Loucy (cell line): ENCODE data around the gene GPR26.

Experiments
- H2AFZ ChIP-seq: fragments of 200-600 bp; sonication (generic); 2 replicates; pipeline ENCODE4 v1.6.0; 2016; ENCODE audit warnings: antibody characterized with exemption, mild to moderate bottlenecking, low read length, moderate library complexity
- H3F3A ChIP-seq: fragments of 200-600 bp; 2 replicates; pipeline ENCODE4 v1.6.0; 2016; ENCODE audit warnings: antibody characterized with exemption, low read depth, mild to moderate bottlenecking
- H3K27me3 ChIP-seq: fragments of 200-600 bp; sonication (generic); 2 replicates; pipeline ENCODE4 v1.6.1; 2014; ENCODE audit warnings: low read length, mild to moderate bottlenecking; ENCODE audit not compliant: insufficient read depth, poor library complexity, severe bottlenecking
- H3K36me3 ChIP-seq: fragments of 200-600 bp; sonication (generic); 2 replicates; pipeline ENCODE4 v1.6.1; 2016; ENCODE audit warnings: low read length; ENCODE audit not compliant: insufficient read depth
- H3K4me1 ChIP-seq: fragments of 200-600 bp; sonication (generic); 2 replicates; pipeline ENCODE4 v1.5.1; 2014; ENCODE audit warnings: low read length, mild to moderate bottlenecking; ENCODE audit not compliant: insufficient read depth, poor library complexity, severe bottlenecking
- H3K4me2 ChIP-seq: fragments of 200-600 bp; sonication (generic); 2 replicates; pipeline ENCODE4 v1.6.0; 2014; ENCODE audit warnings: antibody characterized with exemption, low read length, low read depth, mild to moderate bottlenecking; ENCODE audit not compliant: poor library complexity, severe bottlenecking
- H3K4me3 ChIP-seq: fragments of 200-600 bp; sonication (generic); 2 replicates; pipeline ENCODE4 v1.5.1; 2014; ENCODE audit warnings: low read length, mild to moderate bottlenecking, mixed read lengths; ENCODE audit not compliant: poor library complexity, severe bottlenecking
- H3K79me2 ChIP-seq: fragments of 200-600 bp; sonication (generic); 2 replicates; pipeline ENCODE4 v1.6.1; 2014; ENCODE audit warnings: low read length; ENCODE audit not compliant: insufficient read depth
- H3K9ac ChIP-seq: fragments of 200-600 bp; sonication (generic); 2 replicates; pipeline ENCODE4 v1.6.0; 2014; ENCODE audit warnings: mild to moderate bottlenecking, low read depth, low read length, moderate library complexity; ENCODE audit not compliant: poor library complexity, severe bottlenecking
- H3K9me2 ChIP-seq: fragments of 200-600 bp; sonication (generic); replicated peaks from 2 replicates; pipeline ENCODE4 v1.6.1; 2016; ENCODE audit warnings: low read depth, low read length, mixed read lengths
- H3K9me3 ChIP-seq: fragments of 200-600 bp; sonication (generic); 2 replicates; pipeline ENCODE4 v1.6.1; 2014; ENCODE audit warnings: mild to moderate bottlenecking, antibody characterized with exemption, low read length, low read depth; ENCODE audit not compliant: insufficient read depth
- H4K20me1 ChIP-seq: fragments of 200-600 bp; sonication (generic); 2 replicates; pipeline ENCODE4 v1.6.0; 2014; ENCODE audit warnings: antibody characterized with exemption, low read length, mild to moderate bottlenecking; ENCODE audit not compliant: insufficient read depth, poor library complexity, severe bottlenecking
- EZH2phosphoT487 ChIP-seq: fragments of 200-600 bp; IDR thresholded peaks from 2 replicates; pipeline ENCODE4 v1.6.1; 2018; ENCODE audit warnings: antibody characterized with exemption, mild to moderate bottlenecking, moderate library complexity, borderline replicate concordance
- TF ChIP-seq, protein P1 (sequence below): fragments of 200-600 bp; sonication (generic); conservative IDR thresholded peaks from 2 replicates; pipeline ENCODE4 v1.5.1; 2014; ENCODE audit warnings: mild to moderate bottlenecking, antibody characterized with exemption, low read length

GPR26 gene

DNA sequence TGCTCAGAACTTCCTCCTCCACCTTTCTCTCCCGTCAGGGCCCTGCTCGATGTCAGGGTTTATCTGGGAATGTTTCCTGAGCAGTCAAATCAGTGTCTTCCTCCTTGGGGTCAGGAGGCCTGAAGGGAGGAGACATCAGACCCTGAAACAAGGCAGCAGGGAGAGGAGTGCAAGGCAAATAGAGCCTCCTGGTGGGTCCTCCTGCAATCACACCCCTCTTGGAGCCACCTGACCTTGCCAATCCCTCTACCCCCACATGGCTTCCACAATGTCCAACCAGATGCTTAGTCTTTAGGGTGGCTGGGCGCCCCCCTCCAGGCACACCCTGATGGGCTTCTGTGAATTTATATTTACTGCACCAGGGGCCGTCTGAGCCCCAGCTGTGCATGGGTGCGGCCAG, 12.2 kb downstream of the GPR26 start:
- Histone ChIP-seq H3K9me2 (no peaks in the 10 kb centered on the region), H3K9me3 (peaks cover 4% of the 10 kb centered on the region; the same call in 1 of the 2 replicates), H3K36me3 (no peaks in the 10 kb centered on the region), H3K4me1 (no peaks in the 10 kb centered on the region), H4K20me1 (no peaks in the 10 kb centered on the region), H3K4me2 (no peak overlapping the region), H3K79me2 (no peaks in the 10 kb centered on the region), H3K27me3 (no peaks in the 10 kb centered on the region), H3K4me3 (no peak overlapping the region), H3F3A (no peaks in the 10 kb centered on the region), H2AFZ (no peak overlapping the region), H3K9ac (no peak overlapping the region)
- TF ChIP-seq, protein P1, sequence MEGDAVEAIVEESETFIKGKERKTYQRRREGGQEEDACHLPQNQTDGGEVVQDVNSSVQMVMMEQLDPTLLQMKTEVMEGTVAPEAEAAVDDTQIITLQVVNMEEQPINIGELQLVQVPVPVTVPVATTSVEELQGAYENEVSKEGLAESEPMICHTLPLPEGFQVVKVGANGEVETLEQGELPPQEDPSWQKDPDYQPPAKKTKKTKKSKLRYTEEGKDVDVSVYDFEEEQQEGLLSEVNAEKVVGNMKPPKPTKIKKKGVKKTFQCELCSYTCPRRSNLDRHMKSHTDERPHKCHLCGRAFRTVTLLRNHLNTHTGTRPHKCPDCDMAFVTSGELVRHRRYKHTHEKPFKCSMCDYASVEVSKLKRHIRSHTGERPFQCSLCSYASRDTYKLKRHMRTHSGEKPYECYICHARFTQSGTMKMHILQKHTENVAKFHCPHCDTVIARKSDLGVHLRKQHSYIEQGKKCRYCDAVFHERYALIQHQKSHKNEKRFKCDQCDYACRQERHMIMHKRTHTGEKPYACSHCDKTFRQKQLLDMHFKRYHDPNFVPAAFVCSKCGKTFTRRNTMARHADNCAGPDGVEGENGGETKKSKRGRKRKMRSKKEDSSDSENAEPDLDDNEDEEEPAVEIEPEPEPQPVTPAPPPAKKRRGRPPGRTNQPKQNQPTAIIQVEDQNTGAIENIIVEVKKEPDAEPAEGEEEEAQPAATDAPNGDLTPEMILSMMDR = no peak
- no peak for TF ChIP-seq EZH2phosphoT487

DNA sequence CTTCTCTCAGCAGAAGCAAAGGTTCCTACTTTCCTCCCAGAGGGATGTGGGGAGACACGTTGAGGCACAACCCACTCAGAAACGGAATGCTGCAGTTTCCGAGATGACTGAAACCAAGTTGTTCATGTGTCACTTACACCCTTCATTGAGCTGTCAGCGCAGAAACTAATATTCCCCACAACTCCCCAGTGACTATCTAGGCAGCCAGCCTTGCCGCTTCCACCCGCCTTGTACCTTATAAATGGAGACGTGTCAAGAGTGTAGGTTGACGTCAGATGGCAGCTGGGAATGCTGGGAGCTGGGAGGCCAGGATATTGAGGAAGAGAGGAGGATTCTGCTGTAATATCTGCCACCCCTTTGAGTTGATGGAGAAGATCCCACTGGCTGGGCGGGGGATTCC, 15.1 kb downstream of the GPR26 start:
- Histone ChIP-seq H3K36me3 (no peaks in the 10 kb centered on the region), H3K9me2 (no peaks in the 10 kb centered on the region), H3K4me3 (no peak overlapping the region), H4K20me1 (no peaks in the 10 kb centered on the region), H3F3A (no peaks in the 10 kb centered on the region), H3K9ac (no peak overlapping the region), H2AFZ (no peak overlapping the region), H3K4me1 (no peaks in the 10 kb centered on the region), H3K9me3 (peaks cover 4% of the 10 kb centered on the region; the same call in 1 of the 2 replicates), H3K27me3 (no peaks in the 10 kb centered on the region), H3K4me2 (no peak overlapping the region), H3K79me2 (no peaks in the 10 kb centered on the region)
- TF ChIP-seq EZH2phosphoT487 = no peak
- TF ChIP-seq, protein P1 = no peak

DNA sequence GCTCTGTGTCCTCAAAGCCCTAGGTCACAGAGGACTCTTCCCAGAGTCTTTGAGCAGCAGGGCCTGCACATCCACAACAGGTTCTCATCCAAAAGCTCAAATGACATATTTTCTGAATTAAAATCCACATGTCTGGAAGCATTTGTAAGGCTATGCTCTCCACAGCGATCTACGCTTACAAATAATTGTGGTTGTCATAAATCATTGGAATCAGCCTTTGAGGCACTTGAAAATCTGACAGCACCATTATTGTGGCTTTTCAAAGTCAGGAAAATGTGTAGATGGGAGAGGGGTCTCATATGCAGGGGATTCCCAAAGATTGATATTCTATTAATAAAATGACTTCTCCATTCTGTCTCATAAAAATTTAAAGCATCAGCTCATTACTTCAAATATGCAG, 16.3 kb downstream of the GPR26 start:
- Histone ChIP-seq H3K9me2 (no peaks in the 10 kb centered on the region), H3K4me3 (no peak overlapping the region), H3K9ac (no peak overlapping the region), H2AFZ (no peak overlapping the region), H3K79me2 (no peaks in the 10 kb centered on the region), H4K20me1 (no peaks in the 10 kb centered on the region), H3K9me3 (peaks cover 4% of the 10 kb centered on the region; the same call in 1 of the 2 replicates), H3K4me2 (no peak overlapping the region), H3K4me1 (no peaks in the 10 kb centered on the region), H3K36me3 (no peaks in the 10 kb centered on the region), H3K27me3 (no peaks in the 10 kb centered on the region), H3F3A (no peaks in the 10 kb centered on the region)
- TF ChIP-seq, protein P1 = no peak
- TF ChIP-seq EZH2phosphoT487 = no peak
